OCI-M1 (cell line): ENCODE results near the gene USP33.
A peak's percentile ranks its signal among the peaks of the same experiment; 100 is the strongest.
"Not testable (repeated sequence)": the region's sequence is repeated elsewhere in the genome, so short reads cannot be mapped to it uniquely, and the experiment has no call there.

ENCODE experiments used
- DNase-seq: peaks from one replicate; lab custom pipeline; 2025; lab: John Stamatoyannopoulos, UW

The USP33 gene

DNA sequence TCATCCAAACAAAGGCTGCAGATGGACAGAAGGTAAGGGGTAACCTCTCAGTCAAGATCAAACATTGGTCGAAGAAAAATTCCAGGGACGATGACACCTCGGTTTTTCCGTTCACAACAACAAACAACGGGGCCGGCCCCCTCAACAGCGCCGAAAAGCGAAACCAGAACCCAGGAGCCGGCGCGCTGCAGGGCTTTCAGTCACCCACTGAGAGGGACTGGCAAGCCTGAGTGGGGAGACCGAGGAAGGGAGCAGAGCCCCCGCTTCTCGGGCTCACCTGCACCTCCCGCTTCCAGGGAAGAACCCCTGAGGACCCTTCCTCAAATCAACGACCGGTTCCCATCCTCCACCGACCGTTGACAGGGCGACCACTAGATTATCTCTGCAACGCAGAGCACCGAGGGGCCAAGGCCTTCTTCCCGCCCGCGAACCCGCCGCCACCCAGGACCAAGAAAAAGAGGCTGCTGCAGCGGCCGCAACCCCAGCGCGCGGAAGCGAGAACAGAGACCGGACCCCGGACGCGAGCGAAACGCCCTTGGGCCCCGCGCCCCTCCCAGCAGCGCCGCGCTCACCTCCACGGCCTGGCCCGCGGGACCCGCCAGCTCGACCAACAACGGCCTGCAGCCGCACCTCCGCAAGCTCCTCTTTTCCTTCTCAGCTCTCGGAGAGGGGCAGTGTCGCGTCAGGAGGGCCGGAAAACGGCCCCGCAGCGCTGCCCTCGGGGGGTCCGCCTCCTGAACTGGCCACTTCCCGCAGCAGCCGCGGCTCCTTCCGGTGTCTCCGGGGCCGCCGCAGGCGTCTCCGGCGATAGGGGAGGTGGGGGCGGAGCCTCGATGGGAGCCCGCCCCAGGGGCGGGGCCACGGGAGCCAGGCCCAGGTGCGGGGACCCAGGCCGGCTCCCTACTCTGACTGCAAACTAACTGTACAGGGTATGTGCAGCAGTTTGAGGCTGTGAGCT, at the start of gene USP33:
Gene USP33 (minus strand): TSS at position 782 of the 958 bp plus-strand sequence. CDS start 18,155 bp downstream, outside the sequence.
- peak; percentile 97 for DNase-seq

DNA sequence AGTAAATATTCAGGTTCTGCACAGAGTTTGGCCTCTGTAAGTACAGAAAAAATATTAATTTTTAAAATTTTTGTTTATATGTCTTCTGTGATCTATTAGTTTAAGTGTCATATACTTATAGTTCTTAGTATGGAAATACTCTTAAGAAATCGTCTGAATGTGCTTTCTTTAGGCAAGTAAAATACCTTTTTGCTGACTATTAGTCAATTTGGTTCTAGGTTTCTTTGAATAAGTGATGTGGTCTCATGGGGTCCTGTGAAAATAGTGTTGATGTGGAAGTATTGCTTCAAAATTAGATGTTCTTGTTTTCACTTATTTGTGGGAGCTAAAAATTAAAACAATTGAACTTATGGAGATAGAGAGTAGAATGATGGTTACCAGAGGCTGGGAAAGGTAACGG, 43.7 kb upstream of the USP33 start:
- no peak for DNase-seq

DNA sequence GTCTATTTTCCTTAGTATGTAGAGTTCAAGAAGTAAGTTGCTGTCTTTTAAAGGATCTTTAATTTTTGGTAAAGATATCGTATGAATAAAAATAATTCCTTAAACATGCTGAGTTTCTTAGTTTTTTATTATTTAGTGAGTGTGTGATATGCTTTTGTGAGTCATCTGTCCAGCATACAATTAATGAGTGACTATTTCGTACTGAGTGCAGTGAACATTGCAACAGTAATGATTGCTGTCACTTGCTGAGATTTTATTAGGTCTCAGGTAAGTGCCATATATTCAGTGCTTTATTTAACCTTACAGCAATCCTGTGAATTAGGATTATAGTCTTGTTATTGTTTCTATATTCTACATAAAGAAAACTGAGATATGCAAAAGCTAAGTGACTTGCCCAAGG, 42.4 kb upstream of the USP33 start:
- DNase-seq: no peak

DNA sequence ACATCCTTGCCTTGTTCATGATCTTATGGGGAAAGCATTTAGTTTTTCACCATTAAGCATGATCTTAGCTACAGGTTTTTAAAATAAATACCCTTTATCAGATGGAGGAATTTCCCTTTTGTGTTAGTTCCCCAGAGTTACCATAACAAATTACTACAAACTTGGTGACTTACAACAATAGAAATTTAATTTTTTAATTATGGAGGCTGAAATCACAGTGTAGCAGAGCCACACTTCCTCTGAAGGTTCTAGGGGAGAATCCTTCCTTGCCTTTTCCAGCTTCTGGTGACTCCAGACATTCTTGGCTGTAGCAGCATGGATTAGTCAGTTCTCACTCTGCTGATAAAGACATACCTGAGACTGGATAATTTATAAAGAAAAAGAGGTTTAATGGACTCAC, 38.3 kb upstream of the USP33 start:
- no peak for DNase-seq

DNA sequence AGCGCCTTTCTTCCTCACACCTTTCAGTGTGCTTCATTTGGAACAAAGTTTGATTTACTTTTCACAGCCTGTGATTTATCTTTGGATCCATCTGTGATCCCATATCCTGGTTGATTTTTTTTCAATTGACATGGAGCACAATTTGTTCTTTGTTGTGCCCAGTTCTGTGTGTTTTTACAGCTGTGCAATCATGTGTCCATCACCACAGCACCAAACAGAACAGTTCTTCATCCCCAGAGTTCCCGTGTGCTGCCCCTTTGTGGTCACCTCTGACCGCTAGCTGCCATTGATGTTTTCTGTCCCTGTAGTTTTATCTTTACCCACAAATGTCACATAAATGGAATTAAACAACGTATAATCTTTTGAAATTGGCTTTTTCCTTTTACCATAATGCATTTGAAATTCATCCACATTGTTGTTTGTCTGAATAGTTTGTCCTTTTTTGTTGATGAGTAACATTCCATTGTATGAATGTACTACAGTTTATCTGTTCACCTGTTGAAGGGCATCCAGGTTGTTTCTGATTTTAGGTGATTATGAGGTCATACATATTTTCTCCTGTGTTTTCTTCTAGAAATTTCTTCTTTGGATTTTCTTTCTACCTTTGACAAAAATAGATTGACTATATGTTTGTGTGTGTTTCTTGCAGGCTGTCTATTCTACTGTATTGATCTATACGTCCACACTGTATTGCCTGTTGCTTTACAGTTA, 37.2 kb upstream of the USP33 start:
- DNase-seq: peak; percentile 23

DNA sequence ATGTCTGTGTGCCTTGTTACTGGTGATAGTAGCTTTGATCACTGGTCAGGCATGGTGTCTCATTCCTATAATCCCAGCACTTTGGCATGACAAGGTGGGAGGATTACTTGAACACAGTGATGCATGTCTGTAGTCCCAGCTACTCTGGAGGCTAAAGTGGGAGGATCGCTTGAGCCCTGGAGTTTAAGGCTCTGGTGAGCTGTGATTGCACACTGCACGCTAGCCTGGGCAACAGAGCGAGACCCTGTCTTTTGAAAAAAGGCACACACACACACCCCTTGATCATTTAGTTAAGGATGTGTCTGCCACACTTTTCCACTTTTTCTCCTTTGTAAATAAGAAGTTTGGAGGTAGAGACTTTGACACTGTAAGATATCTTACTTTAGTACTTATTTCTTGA, 34.9 kb upstream of the USP33 start:
- no peak for DNase-seq

DNA sequence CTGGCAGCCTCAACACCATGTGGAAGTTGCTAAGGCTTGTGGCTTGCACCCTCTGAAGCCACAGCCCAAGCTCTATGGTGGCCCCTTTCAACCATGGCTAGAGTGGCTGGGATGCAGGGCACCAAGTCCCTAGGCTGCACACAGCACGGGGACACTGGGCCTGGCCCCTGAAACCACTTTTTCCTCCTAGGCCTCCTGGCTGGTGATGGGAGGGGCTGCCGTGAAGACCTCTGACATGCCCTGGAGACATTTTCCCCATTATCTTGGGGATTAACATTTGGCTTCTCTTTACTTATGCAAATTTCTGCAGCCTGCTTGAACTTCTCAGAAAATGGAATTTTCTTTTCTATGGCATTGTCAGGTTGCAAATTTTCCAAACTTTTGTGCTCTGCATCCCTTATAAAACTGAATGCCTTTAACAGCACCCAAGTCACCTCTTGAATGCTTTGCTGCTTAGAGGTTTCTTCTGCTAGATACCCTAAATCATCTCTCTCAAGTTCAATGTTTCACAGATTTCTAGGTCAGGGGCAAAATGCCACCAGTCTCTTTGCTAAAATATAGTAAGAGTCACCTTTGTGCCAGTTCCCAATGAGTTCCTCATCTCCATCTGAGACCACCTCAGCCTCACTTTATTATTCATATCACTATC, 26.6 kb upstream of the USP33 start:
- DNase-seq: not testable (repeated sequence)

DNA sequence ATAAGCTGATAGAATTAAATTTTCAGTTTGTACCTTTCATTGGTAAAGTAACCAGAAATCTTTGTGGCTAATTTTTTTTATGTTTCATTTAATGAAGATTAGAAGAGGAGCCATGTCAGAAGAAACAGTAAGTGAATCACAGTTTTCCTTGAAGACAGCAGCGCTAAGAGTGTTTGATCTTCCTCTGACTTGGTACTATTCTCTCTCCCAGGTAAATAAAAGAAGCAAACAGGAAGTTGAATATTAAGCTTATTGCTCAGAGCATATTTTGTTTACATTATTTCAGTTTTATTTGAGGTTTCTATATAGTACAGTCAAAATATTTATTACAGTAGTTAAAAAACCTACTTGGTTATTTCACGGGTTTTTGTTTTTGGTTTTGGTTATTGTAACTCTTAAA, 23.5 kb upstream of the USP33 start:
- no peak for DNase-seq

DNA sequence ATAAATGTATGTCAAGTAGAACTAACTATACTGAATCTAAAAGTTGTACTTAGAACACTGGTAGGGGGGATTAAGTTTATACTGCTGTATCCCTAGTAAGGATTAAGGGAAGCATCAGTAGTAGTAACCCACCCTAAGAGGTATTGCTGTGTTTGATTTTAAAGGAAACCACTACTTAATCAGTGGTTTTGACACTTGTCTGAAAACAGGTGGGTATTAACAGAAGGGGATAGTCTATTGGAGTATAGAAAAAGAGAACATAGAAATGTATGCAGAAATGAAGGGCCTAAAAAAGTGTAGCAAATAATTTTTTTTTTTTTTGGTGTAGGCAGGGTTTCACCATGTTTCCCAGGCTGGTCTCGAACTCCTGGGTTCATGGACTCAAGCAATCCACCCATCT, 22.0 kb upstream of the USP33 start:
- no peak for DNase-seq

DNA sequence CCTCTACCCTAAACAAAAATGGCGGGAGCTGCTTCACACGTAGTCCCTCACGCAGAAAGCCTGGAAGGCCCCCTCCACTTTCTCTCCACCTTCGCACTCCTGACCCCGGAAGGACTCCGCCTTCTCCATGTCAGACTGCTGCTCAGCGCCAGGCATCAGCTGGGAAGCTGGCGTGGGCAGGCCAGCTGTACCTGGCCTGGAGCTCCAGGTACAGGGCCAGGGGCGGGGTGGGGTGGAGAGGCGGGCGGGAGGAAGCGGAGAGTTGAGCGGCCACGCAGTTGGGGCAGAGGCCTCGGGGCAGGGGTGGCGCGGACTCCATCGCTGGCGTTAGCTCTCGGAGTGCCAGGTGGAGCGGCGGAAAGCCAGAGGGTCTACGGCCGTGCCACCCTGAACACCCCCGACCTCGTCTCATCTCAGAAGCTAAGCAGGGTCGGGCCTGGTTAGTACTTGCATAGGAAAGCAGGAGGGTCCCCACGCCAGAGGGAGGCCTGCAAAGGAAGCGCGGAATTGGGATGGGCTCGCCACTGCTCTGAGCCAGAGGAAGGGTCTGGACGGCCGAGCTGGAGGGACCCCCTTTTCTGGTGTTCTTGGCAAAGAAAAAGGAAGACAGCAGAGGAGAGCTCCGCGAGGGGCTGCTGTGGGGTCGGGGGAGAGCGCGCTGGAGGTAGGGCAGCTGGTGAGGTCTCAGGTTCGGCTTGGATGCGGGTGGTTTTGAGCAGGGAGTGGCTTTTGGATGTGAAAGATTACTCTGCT, 20.1 kb upstream of the USP33 start, which contains the start of gene MIGA1:
Gene MIGA1 (plus strand): TSS at position 121 of the 753 bp plus-strand sequence. CDS start 3,604 bp downstream, outside the sequence.
- DNase-seq: peak; percentile 96

DNA sequence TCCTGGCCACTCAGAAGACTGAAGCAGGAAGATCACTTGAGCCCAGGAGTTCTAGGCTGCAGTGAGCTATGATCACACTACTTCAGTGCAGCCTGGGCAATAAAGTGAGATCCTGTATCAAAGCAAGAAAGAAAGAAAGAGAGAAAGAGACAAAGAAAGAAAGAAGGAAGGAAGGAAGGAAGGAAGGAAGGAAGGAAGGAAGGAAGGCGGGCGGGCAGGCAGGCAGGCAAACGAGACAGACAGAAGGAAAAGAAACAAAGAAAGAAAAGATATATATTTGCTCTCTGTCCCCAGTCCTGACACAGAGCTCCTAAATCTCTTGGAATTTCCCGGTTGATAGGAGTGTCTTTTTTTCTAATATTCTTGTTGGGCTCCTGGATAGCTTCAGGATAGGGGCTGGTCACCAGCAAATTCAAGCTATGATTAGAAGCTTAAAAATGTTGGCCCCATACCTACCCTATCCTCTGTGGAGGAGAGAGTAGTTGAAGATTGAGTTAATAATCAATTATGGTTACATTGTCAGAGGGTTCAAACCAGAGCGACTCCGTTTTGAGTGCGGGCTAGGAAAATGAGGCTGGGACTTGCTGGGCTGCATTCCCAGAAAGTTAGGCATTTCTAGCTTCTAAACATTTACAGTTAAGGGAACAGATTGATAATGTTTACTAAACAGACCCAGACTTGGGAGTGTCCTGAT, 16.5 kb upstream of the USP33 start:
- DNase-seq: no peak

DNA sequence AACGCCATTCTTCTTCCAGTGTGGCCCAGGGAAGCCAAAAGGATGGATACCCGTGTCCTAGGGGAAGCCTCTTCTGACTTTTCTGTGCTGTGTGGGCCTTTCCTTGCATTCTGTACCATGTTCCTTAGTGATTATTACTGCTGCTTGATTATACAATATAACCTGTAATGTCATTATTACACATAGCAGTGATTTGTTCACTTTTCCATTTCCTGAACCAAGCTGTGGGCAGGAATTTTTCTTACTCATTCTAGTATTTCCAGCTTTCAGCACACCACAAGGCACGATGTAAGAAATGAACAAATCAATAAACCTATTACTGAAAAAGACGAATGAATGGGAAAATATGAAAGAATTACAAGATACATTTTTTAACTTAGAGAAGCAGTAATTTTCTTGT, 8.4 kb upstream of the USP33 start:
- no peak for DNase-seq

DNA sequence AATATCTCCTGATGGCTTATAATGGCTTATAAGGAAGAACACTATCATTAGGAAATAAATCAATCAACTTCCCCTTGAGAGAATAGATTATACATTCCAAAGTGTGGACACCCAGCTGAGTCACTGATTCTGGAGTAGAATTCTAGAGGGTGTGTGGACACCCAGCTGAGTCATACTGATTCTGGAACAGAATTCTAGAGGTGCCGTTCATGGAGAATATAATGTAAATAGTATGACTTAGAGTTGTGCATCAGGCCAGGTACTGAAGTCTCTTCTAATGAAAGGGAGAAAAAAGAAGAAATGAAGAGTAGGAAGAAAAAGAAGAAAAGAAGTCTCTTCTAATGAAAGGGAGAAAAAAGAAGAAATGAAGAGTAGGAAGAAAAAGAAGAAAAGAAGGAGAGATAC, 2.4 kb upstream of the USP33 start:
- peak; percentile 69 for DNase-seq

DNA sequence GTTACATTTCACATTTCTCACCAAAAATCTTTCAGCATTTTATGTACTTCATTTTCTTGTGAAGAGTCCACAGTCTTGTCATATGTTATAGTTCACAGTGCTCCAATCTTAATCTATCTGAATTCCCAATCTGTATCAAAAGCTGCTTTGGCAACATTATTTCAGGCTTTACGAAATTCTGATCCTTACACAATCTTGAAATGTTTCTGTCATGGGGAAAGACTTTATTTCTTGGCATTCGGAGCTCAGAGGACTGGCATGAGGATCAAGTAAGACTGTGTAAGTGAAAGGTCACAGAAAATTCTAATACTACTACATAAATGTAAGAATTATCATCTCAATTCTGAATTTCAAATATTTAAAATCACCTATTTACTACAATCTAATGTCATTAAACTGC, 2.0 kb downstream of the USP33 start:
- DNase-seq: peak; percentile 30

DNA sequence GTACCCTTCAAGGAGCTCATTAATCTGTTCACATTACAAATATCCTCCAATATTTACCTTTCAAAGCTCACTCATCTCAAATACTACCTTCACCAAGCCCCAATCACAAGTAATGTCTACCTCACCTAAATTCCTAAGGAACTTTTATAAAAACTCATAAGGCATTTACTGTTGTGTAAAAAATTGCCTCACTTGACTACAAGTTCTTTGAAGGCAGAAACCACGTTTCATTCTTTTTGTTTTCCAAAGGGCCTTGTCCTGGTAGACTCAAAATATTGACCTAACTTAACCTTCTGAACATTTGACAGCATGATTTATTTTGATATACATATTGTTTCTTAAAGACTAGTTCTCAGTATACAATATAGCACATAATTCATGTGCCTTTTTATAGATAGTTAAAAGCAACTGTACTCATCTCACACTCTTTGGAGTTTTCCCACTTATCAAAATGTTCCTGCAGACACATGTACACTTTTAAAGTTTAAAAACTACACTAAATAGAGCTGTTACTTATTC, 2.5 kb downstream of the USP33 start:
- no peak for DNase-seq

DNA sequence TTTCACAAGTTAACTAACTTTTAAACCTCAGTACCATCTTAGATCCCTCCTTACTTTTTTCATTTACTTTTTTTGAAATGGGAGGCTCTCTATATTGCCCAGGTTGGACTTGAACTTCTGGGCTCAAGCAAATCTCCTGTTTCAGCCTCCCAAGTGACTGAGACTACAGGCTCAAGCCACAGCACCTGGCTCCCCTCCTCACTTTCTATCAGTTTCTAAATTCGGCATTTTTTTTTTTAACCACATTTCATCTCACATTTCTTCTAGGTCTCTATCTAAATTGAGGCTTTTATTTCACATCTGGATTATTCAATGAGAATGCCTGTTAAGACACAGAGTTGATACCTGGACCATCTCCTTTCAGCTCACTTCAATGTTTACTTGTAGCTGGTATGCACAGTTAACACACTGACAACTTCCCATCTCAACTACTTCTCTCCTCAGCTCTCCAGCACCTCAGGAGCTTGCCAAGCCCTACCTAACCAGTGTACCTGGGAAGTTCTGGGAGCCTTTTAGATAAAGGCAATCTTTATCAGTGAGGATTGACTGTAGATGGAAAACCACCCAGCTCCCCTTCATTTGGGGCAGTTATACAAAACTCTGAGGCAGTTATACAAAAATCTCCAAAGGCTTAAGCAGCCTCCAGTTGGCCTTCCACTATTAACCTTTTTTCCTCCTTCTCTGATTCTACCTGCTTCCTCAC, 3.4 kb downstream of the USP33 start:
- peak; percentile 52 for DNase-seq

DNA sequence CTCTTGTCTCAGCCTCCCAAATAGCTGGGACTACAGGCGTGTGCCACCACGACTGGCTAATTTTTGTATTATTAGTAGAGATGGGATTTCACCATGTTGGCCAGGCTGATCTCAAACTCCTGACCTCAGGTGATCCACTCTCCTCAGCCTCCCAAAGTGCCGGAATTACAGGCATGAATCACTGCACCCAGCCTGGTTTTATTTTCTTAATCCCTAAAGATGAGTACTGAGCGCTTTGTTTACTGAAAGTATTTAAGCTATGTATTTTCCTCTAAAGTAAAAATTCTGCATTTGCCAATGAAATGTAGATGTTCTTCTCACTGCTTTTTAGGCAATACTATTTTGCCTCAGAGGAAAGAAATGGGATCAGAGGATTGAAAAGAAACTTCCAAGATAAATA, 10.2 kb downstream of the USP33 start:
- DNase-seq: not testable (repeated sequence)

DNA sequence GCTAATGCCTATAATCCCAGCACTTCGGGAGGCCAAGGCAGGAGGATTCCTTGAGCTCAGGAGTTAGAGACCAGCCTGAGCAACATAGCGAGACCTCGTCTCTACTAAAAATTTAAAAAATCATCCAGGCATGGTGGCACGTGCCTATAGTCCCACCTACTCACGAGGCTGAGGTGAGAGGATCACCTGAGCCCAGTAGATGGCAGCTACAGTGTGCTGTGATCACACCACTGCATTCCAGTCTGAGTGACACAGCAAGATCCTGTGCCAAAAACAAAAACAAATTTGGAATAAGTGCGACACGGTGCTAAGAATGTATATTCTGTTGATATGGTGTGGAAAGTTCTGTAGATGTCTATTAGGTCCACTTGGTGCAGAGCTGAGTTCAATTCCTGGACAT, 15.1 kb downstream of the USP33 start:
- DNase-seq: no peak

DNA sequence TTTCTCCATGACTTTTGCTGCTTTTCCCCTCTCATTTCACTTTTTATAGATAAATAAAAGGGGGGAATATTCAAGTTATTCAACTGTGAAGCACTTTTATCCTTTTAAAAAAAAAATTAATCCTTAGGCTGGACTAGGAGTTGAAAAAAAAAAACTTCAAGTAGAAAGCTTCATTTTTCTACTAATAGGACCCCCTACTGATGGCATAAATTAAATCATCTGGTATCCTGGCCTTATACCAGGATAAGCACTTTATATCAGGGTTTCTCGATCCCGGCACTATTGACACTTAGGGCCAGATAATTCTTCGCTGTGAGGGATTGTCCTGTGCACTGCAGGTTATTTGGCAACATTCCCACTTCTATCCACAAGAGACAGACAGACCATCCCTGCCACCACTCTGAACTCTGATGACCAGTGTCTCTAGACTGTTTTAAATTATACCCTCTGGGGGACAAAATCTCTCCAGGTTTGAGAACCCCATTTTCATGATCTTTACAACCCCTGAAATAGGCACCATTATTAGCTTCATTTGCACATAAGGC, 17.6 kb downstream of the USP33 start:
- DNase-seq: peak; percentile 36

DNA sequence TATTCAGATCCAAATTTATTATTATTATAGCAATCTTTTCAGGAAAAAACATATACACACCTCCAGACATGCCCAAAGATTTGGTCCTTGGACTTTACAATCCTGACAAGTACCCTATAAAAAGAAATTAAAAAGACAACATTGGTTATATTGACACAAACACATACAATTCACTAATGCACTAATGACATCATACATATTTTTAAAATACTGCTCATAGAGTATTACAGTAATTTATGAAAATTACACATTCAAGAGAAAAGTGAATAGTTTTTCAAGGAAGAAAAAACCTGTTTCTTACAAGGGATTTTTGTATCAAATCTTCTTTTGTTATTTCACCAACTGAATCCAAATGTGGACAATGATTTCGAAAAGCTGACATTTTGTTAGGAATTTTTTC, 18.3 kb downstream of the USP33 start:
- DNase-seq: no peak
